Measurements from ENCODE around the gene RRP12.

Gene RRP12

GRCh38 chr10:97328646-97329453 lies 72.3 kb downstream of the RRP12 start:
- ChIA-PET CTCF (interaction anchor here (0.9 to 1.4 kb wide), 4 partner anchors 9 to 94 kb away, joined by 3 to 10 read pairs (median 4); partner anchors contain the start of gene FRAT1), POLR2A (interaction anchor here (1.3 kb wide), 1 partner anchor 9 kb away, joined by 3 read pairs; no protein-coding TSS in a partner anchor)
- no peak for DNase-seq (ENCODE audit: low read depth, low spot score)
- H3K4me3 ChIP-seq (ENCODE audit: low read depth, low read length), result no peak overlapping the region
- TF ChIP-seq CTCF (IDR thresholded peaks at IDR 0.05; ENCODE audit: insufficient read depth, low read length, missing control alignments), result no peak

GRCh38 chr10:97327348-97328294 lies 73.5 kb downstream of the RRP12 start:
- TF ChIP-seq CTCF (IDR thresholded peaks at IDR 0.05; ENCODE audit: insufficient read depth, low read length, missing control alignments), result no peak
- POLR2A ChIA-PET, result interaction anchor here (0.6 kb wide), 1 partner anchor 59 kb away, joined by 3 read pairs; no protein-coding TSS in a partner anchor
- DNase-seq (ENCODE audit: low read depth, low spot score), result no peak
- H3K4me3 ChIP-seq (ENCODE audit: low read depth, low read length), result no peak overlapping the region
- CTCF ChIA-PET, result interaction anchor here (1.3 kb wide), 1 partner anchor 49 kb away, joined by 10 read pairs; no protein-coding TSS in a partner anchor

GRCh38 chr10:97325754-97326153 lies 75.4 kb downstream of the RRP12 start:
- CTCF ChIA-PET, result interaction anchor here (1.9 to 4.9 kb wide), 2 partner anchors 7 to 47 kb away, joined by 6 to 30 read pairs; no protein-coding TSS in a partner anchor
- POLR2A ChIA-PET, result no interaction called here
- no peak overlapping the region for H3K4me3 ChIP-seq (ENCODE audit: low read depth, low read length)
- no peak for TF ChIP-seq CTCF (IDR thresholded peaks at IDR 0.05; ENCODE audit: insufficient read depth, low read length, missing control alignments)
- DNase-seq (ENCODE audit: low read depth, low spot score), result no peak

GRCh38 chr10:97323501-97323900 lies 77.6 kb downstream of the RRP12 start:
- H3K4me3 ChIP-seq (ENCODE audit: low read depth, low read length), result no peak overlapping the region
- no peak for DNase-seq (ENCODE audit: low read depth, low spot score)
- no peak for TF ChIP-seq CTCF (IDR thresholded peaks at IDR 0.05; ENCODE audit: insufficient read depth, low read length, missing control alignments)
- ChIA-PET POLR2A (interaction anchor here (1.0 kb wide), 1 partner anchor 10 kb away, joined by 3 read pairs; no protein-coding TSS in a partner anchor), CTCF (interaction anchor here (4.9 kb wide), 1 partner anchor 9 kb away, joined by 30 read pairs; no protein-coding TSS in a partner anchor)

- no peak for DNase-seq (ENCODE audit: low read depth, low spot score)
- CTCF ChIA-PET, result interaction anchor here (0.7 to 4.9 kb wide), 3 partner anchors 11 to 87 kb away, joined by 3 to 30 read pairs (median 4); partner anchors contain the start of gene ARHGAP19
- POLR2A ChIA-PET, result interaction anchor here (1.0 kb wide), 1 partner anchor 11 kb away, joined by 4 read pairs; no protein-coding TSS in a partner anchor
- H3K4me3 ChIP-seq (ENCODE audit: low read depth, low read length), result no peak overlapping the region
- no peak for TF ChIP-seq CTCF (IDR thresholded peaks at IDR 0.05; ENCODE audit: insufficient read depth, low read length, missing control alignments)
These were observed 79.3 kb downstream of the RRP12 start for GRCh38 chr10:97321804-97322190.

Measured in AG04449 (cell line).